Stimulated activated CD4-positive, alpha-beta T cell treated with anti-CD3 and anti-CD28 coated beads, Interleukin-1b, Interleukin-23, amount 100 ng/mL, for 4 hours (primary cell): ENCODE results near the gene NCKAP1.
"Not testable (repeated sequence)": the region's sequence is repeated elsewhere in the genome, so short reads cannot be mapped to it uniquely, and the experiment has no call there.

Experiments
- DNase-seq, 2 donors: peaks; one replicate each; pipeline ENCODE4 v3.0.0-alpha.2; 2020; ENCODE audit warnings: low read depth in 2 of 2

NCKAP1 gene

DNA sequence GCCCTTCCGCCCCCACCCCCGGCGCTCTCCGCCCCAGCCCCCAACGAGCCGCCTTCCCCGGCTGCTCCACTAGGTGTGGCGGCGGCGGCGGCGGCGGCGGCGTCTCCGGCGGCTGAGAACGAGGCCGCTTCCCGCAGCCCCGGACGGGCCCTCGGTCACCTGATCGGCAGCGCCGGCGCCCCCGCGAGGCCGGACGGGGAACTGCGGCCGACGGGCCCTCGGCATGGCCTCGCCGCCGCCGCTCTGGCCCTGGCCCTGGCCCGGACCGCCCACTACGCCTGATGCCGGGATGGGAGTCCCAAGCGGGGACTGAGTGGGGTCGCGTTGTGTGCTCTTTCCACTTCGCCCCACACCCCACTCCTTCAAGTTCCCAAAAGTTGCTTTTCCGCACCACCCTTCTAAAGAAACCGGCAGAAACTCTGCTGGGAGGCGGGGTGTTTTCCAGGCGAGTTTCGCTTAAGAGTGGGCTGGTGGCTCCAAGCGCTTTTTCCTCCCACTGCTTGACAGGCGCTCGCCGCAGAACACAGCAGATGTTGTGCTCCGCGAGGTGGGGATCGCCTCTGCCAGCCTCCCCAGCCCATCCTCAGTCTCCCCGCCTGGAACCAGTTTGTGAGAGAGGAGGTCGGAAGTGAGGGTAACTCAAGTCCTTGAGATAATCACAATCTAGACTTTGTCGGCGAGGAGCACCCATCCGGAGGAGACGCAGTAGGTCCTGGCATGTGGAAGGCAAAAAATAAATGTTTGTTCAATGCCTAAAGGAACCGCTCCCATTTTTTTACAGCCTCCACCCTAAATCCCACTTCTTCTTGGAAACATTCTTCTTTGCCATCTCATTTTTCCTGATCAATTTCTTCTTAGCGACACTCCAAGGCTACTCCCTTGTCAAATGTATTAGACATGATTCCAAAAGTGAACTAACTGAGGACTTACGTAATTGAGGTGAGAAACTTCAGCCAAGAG, at the start of gene NCKAP1:
Gene NCKAP1 (minus strand): TSS at position 117 of the 960 bp plus-strand sequence. CDS start 358 bp downstream, outside the sequence.
- DNase-seq: peak; percentile 75 to 89

DNA sequence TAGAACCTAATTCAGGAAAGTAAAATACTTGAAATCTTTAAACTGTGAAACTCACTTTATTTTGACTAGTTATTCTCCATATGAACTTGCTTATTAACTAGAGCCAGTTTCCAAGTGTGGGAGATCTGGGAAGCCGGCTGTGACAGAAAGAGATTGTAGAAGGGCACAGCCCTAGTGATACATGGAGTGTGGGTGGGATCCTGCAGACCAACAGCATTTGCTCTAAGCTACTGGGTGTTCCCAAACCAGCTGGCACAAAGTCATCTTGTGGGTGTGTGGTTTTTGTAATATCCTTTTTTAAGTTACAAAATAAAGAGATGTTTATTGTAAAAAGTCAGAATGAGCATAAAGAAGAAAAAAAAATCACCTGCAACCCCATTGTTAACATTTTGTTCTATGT, 43.7 kb upstream of the NCKAP1 start:
- no peak for DNase-seq

DNA sequence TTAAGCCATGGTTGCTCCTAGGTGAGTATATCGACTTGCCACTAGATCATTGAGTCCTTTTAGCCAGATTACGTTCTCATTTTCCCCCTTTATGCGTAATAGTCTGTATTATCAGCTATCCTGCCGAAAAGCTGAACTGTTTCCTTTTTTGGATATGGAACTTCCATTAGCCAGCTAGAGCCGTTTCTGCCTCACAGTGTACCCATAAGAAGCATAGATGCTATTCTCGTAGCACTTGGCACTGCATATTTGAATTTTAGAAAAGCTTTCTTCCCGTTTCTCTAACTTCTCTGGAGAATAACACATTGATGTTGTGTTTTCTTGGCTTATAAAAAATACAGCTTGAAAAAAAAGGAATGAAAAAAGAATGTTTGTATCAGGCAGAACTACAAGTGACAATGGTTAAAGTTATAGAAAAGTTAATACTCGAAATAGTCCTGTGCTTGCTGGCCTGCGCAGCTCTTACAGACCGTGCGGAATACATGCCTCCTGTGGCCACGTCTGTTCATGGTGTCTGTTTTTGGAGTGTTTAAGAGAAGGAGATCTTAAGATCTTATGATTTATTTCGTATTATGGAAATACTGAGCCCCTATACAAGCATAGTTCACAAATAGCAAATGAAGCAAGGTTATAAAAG, 41.0 kb upstream of the NCKAP1 start:
- DNase-seq: no peak

DNA sequence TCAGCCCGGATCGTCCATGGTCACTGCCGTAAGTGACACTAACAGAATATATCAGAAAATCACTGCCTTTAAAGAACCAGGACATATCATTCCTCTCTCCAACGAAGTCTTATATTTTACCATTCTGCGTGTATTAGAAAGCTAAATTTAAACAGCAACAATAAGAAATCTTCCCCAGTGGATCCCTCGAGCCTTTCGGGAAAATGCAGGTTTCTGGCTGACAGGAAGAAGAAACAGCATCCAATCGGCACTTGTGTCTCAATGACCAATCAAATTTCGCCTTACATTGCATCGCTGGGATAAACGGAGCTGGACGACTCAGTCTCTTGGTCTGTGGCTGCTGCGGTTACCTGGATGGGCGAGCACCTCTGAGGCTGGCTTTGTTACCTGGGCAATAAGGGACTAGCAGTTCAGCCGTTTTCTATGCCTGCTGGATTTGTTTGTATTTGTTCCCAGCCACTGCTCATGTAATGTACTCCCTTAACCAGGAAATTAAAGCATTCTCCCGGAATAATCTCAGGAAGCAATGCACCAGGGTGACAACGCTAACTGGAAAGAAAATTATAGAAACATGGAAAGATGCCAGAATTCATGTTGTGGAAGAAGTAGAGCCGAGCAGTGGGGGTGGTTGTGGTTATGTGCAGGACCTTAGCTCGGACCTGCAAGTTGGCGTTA, 40.3 kb upstream of the NCKAP1 start, which contains the start of gene DUSP19:
Gene DUSP19 (plus strand): TSS at position 284 of the 675 bp plus-strand sequence. CDS start 187 bp downstream, at position 471.
- DNase-seq: peak; percentile 59 to 87

DNA sequence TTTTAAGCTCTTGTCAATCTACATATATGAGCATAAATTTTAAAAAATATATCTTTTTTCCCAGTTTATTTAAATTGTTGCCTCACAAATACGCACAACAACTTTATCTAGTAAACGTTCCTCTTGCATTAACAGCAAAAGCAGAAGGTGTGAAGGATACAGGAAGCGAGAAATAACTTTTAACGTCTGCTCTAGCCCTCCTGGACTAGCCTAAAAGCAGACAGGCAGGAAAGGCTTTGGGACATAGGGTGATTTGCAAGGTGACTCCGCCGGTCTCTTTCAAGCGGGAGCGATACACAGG, 39.9 kb upstream of the NCKAP1 start:
- DNase-seq: peak in 1 of 2 donors; percentile 3

- DNase-seq: no peak
These were observed 33.9 kb upstream of the NCKAP1 start for GRCh38 chr2:183072177-183072576.

DNA sequence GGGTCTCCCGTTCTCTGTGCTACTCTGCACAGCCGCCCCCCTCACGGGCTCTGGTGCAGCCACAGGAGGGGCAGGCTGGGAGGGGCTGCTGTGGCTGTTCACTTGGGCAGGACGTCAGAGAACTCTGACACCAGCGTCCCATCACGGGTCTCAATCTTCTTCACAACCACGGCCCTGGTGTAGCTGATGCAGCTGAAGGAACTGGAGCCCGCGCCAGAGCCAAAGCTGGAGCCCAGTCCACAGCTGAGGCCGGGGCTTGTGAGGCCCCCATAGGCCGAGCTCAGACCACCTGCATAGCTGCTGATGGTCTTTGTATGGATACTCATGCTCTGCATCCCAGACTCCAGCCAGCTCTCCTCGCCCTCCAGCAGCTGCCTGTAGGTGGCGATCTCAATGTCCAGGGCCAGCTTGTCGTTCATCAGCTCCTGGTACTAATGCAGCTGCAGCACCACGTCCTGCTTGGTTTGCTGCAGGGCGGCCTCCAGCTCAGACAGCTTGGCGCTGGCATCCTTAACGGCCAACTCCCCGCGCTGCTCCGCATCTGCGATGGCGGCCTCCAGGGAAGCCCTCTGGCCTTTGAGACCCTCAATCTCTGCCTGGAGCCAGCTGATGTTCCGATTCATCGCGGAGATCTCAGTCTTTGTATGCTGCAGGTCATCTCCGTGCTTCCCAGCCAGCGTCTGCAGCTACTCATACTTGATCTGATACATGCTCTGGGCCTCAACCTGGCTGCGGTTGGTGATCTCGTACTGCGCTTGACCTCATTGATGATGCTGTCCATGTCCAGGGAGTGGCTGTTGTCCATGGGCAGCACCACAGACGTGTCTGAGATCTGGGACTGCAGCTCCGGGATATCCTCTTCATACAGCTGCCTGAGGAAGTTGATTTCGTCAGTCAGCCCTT, 32.9 kb upstream of the NCKAP1 start:
- DNase-seq: no peak

- no peak for DNase-seq
These were observed 30.9 kb upstream of the NCKAP1 start for GRCh38 chr2:183069174-183069573.

DNA sequence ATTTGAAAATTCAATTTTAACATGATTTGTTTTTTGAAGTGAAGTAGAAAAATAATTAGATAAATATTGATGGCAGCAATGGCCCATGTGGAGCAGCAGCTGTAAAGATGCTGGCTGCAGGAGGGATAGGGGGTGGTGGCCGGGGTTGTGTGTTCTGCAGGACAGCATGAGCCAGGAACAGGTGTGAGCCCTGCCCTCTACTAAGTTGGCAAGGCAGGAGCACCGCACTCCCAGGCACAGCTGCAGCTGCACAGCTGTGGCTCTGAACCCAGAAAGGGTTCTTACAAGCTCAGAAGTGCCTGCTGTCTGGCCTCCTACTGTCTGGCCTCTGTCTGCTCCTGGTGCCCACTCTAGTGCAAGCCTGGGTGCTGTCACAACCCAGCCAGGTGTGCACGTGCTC, 30.3 kb upstream of the NCKAP1 start:
- DNase-seq: no peak

DNA sequence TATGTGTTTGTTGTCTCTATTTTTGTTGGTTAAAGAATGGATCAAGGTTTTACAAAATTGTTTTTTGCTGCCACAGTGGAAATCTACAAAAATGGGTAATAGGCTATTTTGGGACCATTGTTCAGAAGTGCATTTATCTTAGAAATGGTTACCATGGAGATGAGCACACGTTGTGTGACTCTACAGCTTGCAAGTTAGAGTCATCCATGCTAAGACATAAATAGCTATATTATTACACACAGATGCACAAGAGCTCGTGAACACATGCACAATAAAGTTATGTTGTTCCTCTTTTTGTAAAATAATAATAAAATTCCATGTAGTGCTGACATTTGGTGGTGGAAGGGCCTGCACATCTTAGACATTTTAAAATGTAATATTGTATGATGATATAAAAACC, 24.8 kb upstream of the NCKAP1 start:
- no peak for DNase-seq

DNA sequence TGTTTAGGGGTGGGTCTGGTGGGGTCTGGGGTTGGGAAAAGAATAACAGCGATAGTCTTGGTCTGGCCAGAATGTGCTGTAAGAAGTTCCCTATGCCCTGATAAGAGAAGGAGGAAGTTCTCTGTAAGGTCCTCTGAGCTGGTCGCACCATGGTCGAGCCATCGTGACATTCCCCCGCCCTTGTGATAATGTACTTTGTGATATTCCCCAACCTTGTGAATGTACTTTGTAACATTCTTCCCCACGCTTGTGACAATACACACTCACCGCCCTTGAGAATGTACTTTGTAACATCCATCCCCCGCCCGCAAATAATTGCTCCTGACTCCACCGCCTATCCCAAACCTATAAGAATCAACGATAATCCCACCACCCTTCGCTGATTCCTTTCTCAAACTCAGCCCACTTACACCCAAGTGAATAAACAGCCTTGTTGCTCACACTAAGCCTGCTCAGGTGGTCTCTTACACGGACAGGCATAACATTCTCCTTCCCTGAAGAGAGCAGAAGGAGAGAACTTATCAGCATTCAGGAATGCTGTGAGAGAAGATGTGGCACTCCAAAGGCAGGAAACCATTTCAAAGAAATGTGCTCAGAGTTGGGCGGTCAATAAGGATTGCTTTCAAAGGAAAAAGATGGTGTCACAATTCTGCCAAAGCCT, 22.4 kb upstream of the NCKAP1 start:
- DNase-seq: no peak

GRCh38 chr2:183059561-183059960, 21.3 kb upstream of the NCKAP1 start:
- DNase-seq: no peak

DNA sequence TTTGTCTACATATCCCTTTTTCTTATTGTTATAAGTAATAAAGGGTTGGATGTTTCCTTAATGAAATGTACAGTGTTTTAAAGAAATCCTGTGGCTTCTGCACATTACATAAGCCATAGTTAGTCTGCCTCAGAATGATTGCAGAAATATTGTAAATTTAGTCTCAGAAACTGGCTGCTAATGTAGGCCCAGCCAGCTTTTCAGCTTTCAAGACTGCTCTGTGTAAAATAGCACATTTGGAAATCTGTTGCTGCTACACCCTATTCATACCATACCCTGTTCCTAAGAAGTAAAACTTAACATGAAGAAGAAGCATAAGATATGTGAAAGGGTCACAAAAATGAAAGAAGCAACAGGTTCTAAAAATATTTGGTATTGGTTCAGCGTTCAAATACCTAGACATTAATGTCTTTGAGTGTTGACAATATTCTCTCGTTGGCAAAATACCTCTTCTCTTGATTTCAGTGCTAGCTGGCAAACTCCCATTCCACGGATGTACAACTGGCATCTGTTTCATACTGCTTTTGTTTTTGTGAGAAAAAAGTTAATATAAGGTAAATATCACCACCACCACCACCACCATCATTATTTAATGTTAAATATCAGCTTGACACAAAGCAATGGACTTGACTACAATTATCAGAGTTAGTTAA, 19.2 kb upstream of the NCKAP1 start:
- DNase-seq: no peak

DNA sequence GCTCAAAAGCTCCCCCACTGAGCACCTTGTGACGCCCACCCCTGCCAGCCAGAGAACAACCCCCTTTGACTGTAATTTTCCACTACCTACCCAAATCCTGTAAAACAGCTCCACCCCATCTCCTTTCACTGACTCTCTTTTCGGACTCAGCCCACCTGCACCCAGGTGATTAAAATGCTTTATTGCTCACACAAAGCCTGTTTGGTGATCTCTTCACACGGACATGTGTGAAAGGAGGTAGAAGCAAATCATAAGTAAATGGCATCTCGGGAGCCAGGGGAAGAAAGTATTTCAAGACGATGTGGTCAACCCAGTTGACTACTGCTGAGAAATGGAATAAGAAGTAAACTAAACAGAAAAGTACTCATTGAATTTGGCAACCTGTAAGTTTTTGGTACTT, 11.2 kb upstream of the NCKAP1 start:
- no peak for DNase-seq

DNA sequence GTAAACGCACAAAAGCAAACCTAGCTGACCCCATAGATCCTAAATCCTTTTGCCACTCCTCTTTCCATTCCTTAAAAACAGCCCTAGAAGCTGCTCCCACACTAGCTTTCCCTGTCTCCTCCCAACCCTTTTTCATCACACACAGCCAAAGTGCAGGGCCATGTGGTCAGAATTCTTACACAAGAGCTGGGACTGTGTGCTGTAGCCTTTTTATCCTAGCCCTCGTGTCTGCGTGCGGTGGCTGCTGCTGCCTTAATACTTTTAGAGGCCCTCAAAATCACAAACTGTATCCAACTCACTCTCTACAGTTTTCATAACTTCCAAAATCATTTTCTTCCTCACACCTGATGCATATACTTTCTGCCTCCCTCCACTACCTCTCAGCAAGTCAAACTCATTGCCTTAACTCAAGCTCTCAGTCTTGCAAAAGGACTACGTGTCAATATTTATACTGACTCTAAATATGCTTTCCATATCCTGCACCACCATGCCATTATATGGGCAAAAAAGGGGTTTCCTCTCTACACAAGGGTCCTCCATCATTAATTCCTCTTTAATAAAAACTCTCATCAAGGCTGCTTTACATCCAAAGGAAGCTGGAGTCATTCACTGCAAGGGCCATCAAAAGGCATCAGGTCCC, 9.3 kb upstream of the NCKAP1 start:
- not testable (repeated sequence) for DNase-seq

- DNase-seq: not testable (repeated sequence)
These were observed 5.3 kb upstream of the NCKAP1 start for GRCh38 chr2:183043580-183043979.

DNA sequence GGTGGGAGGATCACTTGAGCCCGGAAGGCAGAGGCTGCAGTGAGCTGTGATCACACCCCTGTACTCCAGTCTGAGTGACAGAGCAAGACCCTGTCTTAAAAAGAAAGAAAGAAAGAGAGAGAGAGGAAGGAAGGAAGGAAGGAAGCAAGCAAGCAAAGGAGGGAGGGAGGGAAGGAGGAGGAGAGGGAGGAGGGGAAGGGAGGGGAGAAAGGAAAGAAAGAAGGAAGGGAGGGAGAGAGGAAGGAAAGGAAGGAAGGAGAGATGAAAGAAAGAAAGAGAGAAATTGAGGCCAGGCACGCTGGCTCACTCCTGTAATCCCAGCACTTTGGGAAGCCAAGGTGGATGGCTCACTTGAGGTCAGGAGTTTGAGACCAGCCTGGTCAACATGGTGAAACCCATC, 2.3 kb upstream of the NCKAP1 start:
- no peak for DNase-seq

DNA sequence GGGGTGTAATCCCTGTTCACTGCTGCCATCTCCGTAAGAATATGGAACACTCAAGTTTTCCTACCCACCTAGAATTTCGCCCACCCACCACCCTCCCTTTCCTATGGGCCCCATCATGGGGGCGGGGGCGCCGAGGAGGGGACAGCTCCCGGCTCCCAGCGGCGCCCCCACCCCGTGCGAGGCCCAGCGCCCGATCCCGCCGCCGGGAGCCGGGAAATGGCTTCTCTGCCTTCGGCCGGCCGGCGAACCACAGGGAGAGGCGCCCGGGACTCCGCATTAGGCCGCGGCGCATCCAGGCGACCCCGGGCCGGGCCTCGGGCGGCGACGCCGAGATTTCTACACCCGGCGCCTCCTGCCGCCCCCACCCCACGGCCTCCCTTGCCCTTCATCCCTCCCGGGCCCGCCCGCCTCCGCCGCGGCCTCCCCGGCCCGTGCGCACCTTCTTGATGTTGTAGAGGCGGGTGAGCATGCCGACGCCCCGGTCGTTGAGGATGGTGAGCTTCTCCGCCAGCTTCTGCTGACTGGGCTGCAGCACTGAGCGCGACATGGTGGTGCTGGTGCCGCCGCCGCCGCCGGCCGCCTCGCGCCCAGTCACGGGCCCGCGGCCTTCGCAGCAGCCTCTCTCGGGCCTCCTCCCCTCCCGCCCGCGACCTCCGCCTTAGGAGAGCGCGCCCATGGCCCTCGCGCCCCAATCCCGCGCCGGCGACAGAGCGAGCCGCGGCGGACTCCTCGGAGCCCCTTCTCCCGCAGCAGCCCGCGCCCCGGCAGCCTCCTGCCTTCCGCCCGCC, 510 bp downstream of the NCKAP1 start:
- DNase-seq: peak; percentile 23 to 28

DNA sequence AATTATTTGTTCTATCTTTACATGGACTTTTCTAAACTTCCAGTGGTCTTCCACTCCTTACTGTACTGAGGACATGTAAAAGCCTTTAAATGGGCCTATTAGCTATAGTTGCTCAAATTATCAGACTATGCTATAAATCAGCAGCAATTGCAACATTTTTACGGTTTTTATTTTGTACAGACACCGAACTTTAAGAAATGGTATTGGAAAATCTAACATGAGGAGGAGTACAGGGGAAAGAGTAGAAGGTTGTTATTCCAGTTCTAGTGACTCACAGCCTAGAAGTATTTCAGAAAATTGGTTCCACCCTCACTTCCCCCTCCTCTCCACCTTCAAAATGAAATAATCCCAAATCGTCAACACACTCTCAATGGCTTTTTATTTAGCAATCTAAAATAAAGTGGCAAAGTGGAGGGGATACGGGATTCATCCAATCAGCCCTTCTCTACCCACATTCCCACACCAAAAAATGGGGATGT, 1.1 kb downstream of the NCKAP1 start:
- DNase-seq: no peak
